Esophagus squamous epithelium (tissue), 5 donors: Measurements from ENCODE around the gene RCCD1. TPM values are rescaled to one million over a fixed set of nuclear protein-coding genes. Genes with fewer than 3 reads are reported as not detected.

ENCODE experiments used
- DNase-seq: peaks from one replicate; lab custom pipeline; 2025; lab: John Stamatoyannopoulos, UW
- H3K27ac ChIP-seq, 4 donors: fragments of 200-600 bp; sonication (generic); one replicate each; pipeline ENCODE4 v1.5.1; 2016 to 2019; ENCODE audit warnings: mild to moderate bottlenecking in 1 of 4
- H3K27me3 ChIP-seq, 4 donors: fragments of 200-600 bp; sonication (generic); 1 replicate in 3 of 4; 2 replicates in 1 of 4; pipeline versions ENCODE4 v1.5.1 to v1.6.0; 2017 to 2021; ENCODE audit warnings: antibody characterized with exemption in 1 of 4
- H3K36me3 ChIP-seq, 3 donors: fragments of 200-600 bp; sonication (generic); one replicate each; pipeline ENCODE4 v1.5.1; 2016 to 2019
- H3K4me1 ChIP-seq, 3 donors: fragments of 200-600 bp; sonication (generic); one replicate each; pipeline ENCODE4 v1.5.1; 2017 to 2019
- H3K4me3 ChIP-seq, 4 donors: fragments of 200-600 bp; sonication (generic); 1 replicate in 3 of 4; 2 replicates in 1 of 4; pipeline ENCODE4 v1.5.1; 2016 to 2019; ENCODE audit warnings: mild to moderate bottlenecking in 2 of 4, moderate library complexity in 1 of 4
- H3K9me3 ChIP-seq, 3 donors: fragments of 200-600 bp; sonication (generic); one replicate each; pipeline ENCODE4 v1.5.1; 2016 to 2019
- CTCF ChIP-seq, 6 experiments: fragments of 450-650 bp in 4 of 6; fragments of 200-600 bp in 2 of 6; sonication (generic) in 2 of 6; IDR thresholded peaks; one replicate each; pipeline ENCODE4 v1.5.1; 2016 to 2019; ENCODE audit warnings: antibody characterized with exemption in 6 of 6, mild to moderate bottlenecking in 4 of 6, moderate library complexity in 4 of 6
- POLR2A ChIP-seq, 4 donors: fragments of 450-650 bp; IDR thresholded peaks; one replicate each; pipeline ENCODE4 v1.6.1; 2017; ENCODE audit warnings: antibody characterized with exemption in 4 of 4, mild to moderate bottlenecking in 4 of 4, moderate library complexity in 3 of 4
- WGBS, 2 donors: methylation state at CpG; one replicate each; pipeline ENCODE4 v1.1.5; 2018; 5-methylcytosine and 5-hydroxymethylcytosine counted together
- intact Hi-C: fragments of 100-400 bp; cut with DNase I; formaldehyde crosslinking; loops from one replicate; pipeline ENCODE4 v1.15.0; 2022
- total RNA-seq, 4 donors: library from RNA; depleted of rRNA; stranded (reverse); fragments of >200 nt; gene quantifications; one replicate each; pipeline ENCODE4 v1.1.0, GENCODE V29; 2016
- donor health status: DM: yes; HTN: yes; CAD: no.

The RCCD1 gene
- total RNA-seq, 4 donors from 2014 or later = 8.7 to 12.6 (median 9.8) TPM

DNA sequence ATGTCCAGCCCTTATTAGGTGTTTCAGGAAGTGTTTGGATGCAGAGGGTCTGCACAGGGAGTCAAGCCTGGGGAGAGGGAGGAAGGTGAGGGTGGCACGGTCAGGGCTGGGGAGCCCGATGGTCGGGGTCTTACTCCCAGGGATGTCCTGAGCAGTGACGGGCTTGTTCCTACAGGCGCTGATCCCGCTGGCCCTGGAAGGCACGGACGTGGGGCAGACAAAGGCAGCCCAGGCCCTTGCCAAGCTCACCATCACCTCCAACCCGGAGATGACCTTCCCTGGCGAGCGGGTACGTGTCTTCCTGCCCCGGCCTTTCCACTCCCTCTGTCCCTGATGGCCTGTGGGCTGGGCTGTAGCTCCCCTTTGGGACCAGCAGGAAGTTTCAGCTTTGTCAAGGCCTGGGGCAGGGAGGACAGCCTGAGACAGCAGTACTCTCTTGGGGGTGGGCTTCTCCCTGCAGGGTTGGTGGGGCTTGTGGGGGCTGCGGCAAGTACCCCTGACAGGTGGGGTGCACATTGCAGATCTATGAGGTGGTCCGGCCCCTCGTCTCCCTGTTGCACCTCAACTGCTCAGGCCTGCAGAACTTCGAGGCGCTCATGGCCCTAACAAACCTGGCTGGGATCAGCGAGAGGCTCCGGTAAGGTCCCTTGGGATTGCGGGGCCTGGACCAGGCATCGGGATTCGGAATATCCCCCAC, 4.6 kb upstream of the RCCD1 start:
- H3K4me1 ChIP-seq = peaks cover under 1 to 17% (median 6%) of the 10 kb centered on the region in 3 donors
- no peak for TF ChIP-seq POLR2A (IDR thresholded peaks at IDR 0.05)
- no peak for TF ChIP-seq CTCF (IDR thresholded peaks at IDR 0.05)
- H3K27ac ChIP-seq = peak overlapping the region in 2 of 4 donors; percentile 62 to 68
- H3K9me3 ChIP-seq = no peaks in the 10 kb centered on the region
- no peaks in the 10 kb centered on the region for H3K27me3 ChIP-seq
- DNase-seq = no peak
- 83 to 98% methylated on average over 7 to 8 of the region's 23 CpGs for WGBS, 2 donors
- intact Hi-C loops = no loop called here
- no peak overlapping the region for H3K4me3 ChIP-seq
- H3K36me3 ChIP-seq = peaks cover 46 to 89% (median 66%) of the 10 kb centered on the region in 3 donors

GRCh38 chr15:90950676-90951075, 4.0 kb upstream of the RCCD1 start:
- TF ChIP-seq POLR2A (IDR thresholded peaks at IDR 0.05) (no peak), CTCF (IDR thresholded peaks at IDR 0.05) (no peak)
- Histone ChIP-seq H3K27me3 (no peaks in the 10 kb centered on the region), H3K9me3 (no peaks in the 10 kb centered on the region), H3K4me3 (no peak overlapping the region), H3K36me3 (peaks cover 45 to 84% (median 61%) of the 10 kb centered on the region in 3 donors), H3K4me1 (peaks cover 6 to 22% (median 11%) of the 10 kb centered on the region in 3 donors), H3K27ac (peak overlapping the region in 1 of 4 donors; percentile 68)
- WGBS, 2 donors = 75 to 100% methylated on average over 1 to 3 of the region's 6 CpGs
- no peak for DNase-seq
- intact Hi-C loops = no loop called here

DNA sequence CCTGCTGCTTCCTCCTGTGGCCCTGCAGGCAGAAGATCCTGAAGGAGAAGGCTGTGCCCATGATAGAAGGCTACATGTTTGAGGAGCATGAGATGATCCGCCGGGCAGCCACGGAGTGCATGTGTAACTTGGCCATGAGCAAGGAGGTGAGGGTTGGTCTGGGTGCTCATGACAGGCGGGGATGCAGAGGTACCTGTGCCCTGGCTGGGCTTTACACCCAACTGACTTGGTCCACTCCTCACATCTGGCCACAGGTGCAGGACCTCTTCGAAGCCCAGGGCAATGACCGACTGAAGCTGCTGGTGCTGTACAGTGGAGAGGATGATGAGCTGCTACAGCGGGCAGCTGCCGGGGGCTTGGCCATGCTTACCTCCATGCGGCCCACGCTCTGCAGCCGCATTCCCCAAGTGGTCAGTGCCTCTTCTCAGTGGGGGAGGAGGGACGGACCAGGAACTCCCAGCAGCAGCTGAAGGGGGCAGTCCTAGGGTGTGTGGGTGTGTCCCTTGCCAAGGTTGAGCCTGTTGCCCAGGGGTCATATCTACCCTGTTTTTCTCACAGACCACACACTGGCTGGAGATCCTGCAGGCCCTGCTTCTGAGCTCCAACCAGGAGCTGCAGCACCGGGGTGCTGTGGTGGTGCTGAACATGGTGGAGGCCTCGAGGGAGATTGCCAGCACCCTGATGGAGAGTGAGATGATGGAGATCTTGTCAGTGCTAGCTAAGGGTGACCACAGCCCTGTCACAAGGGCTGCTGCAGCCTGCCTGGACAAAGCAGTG, 1.6 kb upstream of the RCCD1 start:
- intact Hi-C loops = no loop called here
- H3K36me3 ChIP-seq = peaks cover 29 to 60% (median 41%) of the 10 kb centered on the region in 3 donors
- no peak overlapping the region for H3K4me3 ChIP-seq
- H3K27ac ChIP-seq = no peak overlapping the region
- DNase-seq = no peak
- H3K27me3 ChIP-seq = no peaks in the 10 kb centered on the region
- no peaks in the 10 kb centered on the region for H3K9me3 ChIP-seq
- TF ChIP-seq CTCF (IDR thresholded peaks at IDR 0.05) = no peak
- TF ChIP-seq POLR2A (IDR thresholded peaks at IDR 0.05) = no peak
- WGBS, 2 donors = 88 to 94% methylated on average over 7 to 9 of the region's 14 CpGs
- H3K4me1 ChIP-seq = peaks cover 22 to 47% (median 25%) of the 10 kb centered on the region in 3 donors

GRCh38 chr15:90953947-90954711, 555 bp upstream of the RCCD1 start:
- Histone ChIP-seq H3K4me1 (peaks cover 22 to 47% (median 24%) of the 10 kb centered on the region in 3 donors), H3K36me3 (peaks cover 23 to 49% (median 34%) of the 10 kb centered on the region in 3 donors), H3K4me3 (peak overlapping the region; percentile 64 to 86 (median 84)), H3K9me3 (no peaks in the 10 kb centered on the region), H3K27ac (peak overlapping the region; percentile 94 to 98 (median 96)), H3K27me3 (no peaks in the 10 kb centered on the region)
- no peak for DNase-seq
- no peak for TF ChIP-seq POLR2A (IDR thresholded peaks at IDR 0.05)
- no peak for TF ChIP-seq CTCF (IDR thresholded peaks at IDR 0.05)
- intact Hi-C loops = no loop called here
- 77 to 81% methylated on average over 11 to 13 of the region's 16 CpGs for WGBS, 2 donors
